RPMI8226 (cell line): ENCODE data around the gene FHIT.
"Not testable (repeated sequence)": the region's sequence is repeated elsewhere in the genome, so short reads cannot be mapped to it uniquely, and the experiment has no call there.

ENCODE experiments used
- DNase-seq: peaks from one replicate; pipeline ENCODE4 v3.0.0-alpha.2; 2015

FHIT gene

GRCh38 chr3:61051666-61052065, 199.6 kb downstream of the FHIT start:
- no peak for DNase-seq

- not testable (repeated sequence) for DNase-seq
Observed at GRCh38 chr3:61045169-61045568, 206.1 kb downstream of the FHIT start.

DNA sequence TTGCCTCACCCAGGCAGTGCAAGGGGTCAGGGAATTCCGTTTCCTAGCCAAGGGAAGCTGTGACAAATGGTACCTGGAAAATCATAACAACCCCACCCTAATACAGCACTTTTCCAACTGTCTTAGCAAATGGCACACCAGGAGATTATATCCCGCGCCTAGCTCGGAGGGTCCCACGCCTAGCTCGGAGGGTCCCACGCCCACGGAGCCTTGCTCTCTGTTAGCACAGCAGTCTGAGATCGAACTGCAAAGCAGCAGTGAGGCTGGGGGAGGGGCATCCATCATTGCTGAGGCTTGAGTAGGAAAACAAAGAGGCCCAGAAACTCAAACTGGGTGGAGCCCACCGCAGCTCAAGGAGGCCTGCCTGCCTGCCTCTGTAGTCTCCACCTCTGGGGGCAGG, 208.1 kb downstream of the FHIT start:
- no peak for DNase-seq

GRCh38 chr3:61040618-61041017, 210.6 kb downstream of the FHIT start:
- DNase-seq: no peak

GRCh38 chr3:61035573-61035972, 215.7 kb downstream of the FHIT start:
- no peak for DNase-seq

GRCh38 chr3:61032991-61033390, 218.3 kb downstream of the FHIT start:
- no peak for DNase-seq

GRCh38 chr3:61031503-61031902, 219.7 kb downstream of the FHIT start:
- no peak for DNase-seq

- DNase-seq: no peak
Observed at GRCh38 chr3:61030469-61031035, 220.7 kb downstream of the FHIT start.

- no peak for DNase-seq
Observed at GRCh38 chr3:61029194-61029593, 222.1 kb downstream of the FHIT start.

DNA sequence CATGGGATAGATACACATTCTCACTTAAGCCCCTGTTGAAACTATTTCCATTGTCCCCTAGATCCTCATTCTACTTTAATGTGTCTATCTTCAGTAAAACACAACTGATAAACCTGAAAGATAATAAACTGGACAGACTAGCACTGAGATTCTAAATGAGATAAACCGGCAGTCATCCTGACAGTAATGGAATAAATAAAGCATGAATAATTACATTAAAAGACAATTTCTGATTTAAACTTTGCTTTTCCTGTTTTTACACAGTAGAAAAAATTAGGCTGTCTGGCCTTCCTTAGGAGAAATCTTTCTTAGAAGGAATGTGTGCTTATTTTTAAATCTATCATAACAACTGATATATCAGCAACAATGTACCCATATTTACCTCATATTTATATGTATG, 232.4 kb downstream of the FHIT start:
- no peak for DNase-seq

DNA sequence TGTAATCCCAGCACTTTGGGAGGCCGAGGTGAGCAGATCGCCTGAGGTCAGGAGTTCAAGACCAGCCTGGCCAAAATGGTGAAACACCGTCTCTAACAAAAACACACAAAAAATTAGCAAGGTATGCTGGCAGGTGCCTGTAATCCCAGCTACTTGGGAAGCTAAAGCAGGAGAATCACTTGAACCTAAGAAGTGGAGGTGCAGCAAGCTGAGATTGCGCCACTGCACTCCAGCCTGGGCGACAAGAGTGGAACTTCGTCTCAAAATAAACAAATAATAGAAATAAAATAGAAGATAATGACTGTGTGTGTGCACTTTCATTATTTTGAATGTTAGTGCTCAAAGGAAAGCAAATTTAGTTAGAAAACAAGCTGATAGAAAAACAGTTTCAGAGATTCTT, 234.2 kb downstream of the FHIT start:
- DNase-seq: not testable (repeated sequence)

DNA sequence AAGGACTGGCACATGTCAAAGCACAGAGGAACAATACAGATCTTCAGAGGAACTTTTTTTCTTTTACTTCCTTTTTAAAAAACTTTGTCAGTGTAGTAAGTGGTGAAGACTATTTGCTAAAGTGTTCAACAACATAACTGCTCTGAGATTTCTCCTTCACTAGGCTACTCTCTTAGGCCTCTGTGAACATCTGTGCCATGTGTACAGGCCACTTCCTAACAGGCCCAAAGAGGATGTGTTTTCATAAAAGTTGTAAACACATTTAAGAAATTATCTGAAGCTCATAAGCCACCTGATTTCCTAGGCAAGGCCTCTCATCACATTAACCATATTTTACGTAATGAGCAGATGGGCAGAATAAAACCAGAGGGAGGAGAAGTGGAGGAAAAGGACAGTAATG, 235.4 kb downstream of the FHIT start:
- no peak for DNase-seq

- DNase-seq: no peak
Observed at GRCh38 chr3:61015408-61015807, 235.8 kb downstream of the FHIT start.

DNA sequence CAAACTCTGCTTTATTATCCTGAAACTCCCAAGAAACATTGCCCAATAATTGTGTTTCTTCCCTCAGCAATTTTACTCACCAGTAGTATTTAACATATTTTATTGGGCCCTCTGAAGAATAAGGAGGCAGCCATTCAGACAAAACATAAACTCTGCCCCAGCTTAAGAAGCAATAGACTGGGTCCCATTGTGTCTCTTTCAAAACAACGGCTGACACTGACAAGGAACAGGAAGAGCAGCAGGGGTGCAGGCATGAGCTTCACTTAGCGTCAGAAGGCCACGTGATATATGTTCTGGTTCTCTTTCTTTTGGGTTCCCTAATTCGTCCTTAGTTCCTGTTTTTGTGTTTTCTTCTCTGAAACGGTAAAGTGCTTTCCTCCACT, 242.3 kb downstream of the FHIT start:
- no peak for DNase-seq

GRCh38 chr3:61008153-61008997, 242.9 kb downstream of the FHIT start:
- no peak for DNase-seq

- no peak for DNase-seq
Observed at GRCh38 chr3:61005591-61005990, 245.7 kb downstream of the FHIT start.

DNA sequence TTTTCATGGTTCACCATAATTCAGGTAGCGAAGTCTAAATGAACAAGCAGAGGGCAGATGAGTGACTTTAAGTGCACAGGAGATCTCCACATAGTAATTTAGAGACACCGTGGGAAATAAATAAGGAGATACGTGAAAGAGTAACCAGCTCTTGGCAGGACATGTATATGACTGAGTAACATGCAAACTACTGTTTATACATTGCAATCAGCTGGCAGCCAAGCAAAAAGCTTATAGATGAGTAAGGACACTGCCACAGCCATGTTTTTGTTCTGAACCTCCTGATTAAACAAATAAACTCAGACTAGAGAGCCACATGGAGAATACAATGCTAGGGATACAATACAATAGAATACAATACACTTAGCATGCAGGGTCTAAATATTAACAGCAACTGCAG, 252.4 kb downstream of the FHIT start:
- no peak for DNase-seq

GRCh38 chr3:60992395-60992794, 258.9 kb downstream of the FHIT start:
- no peak for DNase-seq

- no peak for DNase-seq
Observed at GRCh38 chr3:60990442-60990730, 260.9 kb downstream of the FHIT start.

GRCh38 chr3:60989626-60990441, 261.4 kb downstream of the FHIT start:
- no peak for DNase-seq

DNA sequence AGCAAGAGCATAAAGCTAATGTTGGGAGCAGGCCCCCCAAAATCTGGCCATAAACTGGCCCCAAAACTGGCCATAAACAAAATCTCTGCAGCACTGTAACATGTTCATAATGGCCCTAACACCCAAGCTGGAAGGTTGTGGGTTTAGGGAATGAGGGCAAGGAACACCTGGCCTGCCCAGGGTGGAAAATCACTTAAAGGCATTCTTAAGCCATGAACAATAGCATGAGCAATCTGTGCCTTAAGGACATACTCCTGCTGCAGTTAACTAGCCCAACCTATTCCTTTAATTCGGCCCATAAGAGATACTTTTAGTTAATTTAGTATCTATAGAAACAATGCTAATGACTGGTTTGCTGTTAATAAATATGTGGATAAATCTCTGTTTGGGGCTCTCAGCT, 264.1 kb downstream of the FHIT start:
- not testable (repeated sequence) for DNase-seq

DNA sequence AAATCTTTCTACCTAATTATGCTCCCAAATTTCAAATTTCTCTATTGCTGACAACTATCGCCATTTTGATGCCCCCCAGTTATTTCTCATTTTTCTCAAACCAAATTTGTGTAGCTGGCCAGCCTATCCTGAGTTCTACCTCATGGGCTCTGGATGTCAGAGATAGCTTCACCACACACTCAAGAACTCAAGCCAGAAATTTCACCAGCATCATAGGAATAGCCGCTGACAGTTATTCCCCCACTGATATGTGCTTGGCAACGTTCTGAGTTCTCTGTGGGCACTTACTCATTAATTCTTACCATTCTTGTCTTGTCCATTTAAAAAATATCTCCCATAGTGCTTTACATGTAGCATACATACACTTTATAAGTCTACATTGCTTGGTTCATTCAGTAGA, 264.7 kb downstream of the FHIT start:
- DNase-seq: no peak

DNA sequence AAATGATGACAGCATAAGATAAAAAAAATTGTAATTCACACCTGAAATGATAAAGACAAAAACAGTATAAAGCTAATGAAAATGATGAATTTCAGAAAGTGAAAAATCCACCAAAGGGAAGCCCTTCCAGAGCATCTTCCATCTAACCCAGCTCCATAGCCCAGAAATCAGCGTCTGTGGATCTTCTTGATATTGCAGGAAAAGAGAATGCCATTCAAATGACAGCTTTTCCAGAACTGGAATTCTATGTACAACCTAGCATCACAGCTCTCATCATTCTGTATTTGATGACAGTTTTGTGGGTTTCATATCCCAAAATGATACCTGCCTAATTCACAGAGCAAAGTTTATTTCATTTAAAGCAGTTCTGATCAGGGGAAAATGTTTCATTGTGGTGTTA, 267.3 kb downstream of the FHIT start:
- DNase-seq: no peak

DNA sequence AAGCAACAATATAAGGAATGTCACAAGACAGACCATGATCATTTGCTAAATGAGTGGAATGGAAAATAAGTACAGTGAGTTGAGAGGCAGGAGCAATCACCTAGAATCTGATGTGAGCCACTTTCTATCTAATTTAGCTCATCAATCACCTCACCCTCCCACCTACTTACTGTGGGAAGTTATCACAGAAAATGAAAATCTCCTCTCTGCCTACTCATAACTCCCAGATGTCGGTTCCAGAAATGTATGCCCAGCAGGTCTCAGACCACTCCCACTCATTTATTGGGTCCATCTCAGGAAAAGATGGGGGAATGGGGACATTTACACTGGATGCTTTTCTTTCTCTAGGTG, 270.9 kb downstream of the FHIT start:
- DNase-seq: no peak
